Stimulated activated naive CD4-positive, alpha-beta T cell treated with Interleukin-2 at 50 U/mL for 16 hours (primary cell): Measurements from ENCODE around the gene SIGLEC10.

Experiments used
- DNase-seq: peaks from one replicate; lab custom pipeline; 2025; lab: John Stamatoyannopoulos, UW

The SIGLEC10 gene

GRCh38 chr19:51365211-51365964 lies 52.1 kb downstream of the SIGLEC10 start:
- DNase-seq: no peak

GRCh38 chr19:51364200-51365106 lies 53.0 kb downstream of the SIGLEC10 start:
- DNase-seq: no peak

GRCh38 chr19:51361239-51361638 lies 56.2 kb downstream of the SIGLEC10 start:
- no peak for DNase-seq
